Ishikawa (cell line): Measurements from ENCODE around the gene ATXN1.

Experiments
- CREB1 ChIP-seq: IDR thresholded peaks from 2 replicates; pipeline ENCODE4 v1.6.1; 2012; ENCODE audit warnings: low read depth
- EP300 ChIP-seq: IDR thresholded peaks from 2 replicates; pipeline ENCODE4 v1.6.1; 2012; ENCODE audit warnings: borderline replicate concordance
- NFIC ChIP-seq: IDR thresholded peaks from 2 replicates; pipeline ENCODE4 v1.6.1; 2012
- TAF1 ChIP-seq: IDR thresholded peaks from 2 replicates; pipeline ENCODE4 v1.6.1; 2012; ENCODE audit warnings: low read depth, mild to moderate bottlenecking
- TCF12 ChIP-seq: IDR thresholded peaks from 2 replicates; pipeline ENCODE4 v1.6.1; 2012; ENCODE audit warnings: low read depth
- TF ChIP-seq, protein P1 (sequence below): IDR thresholded peaks from 2 replicates; pipeline ENCODE4 v1.6.1; 2012
- TF ChIP-seq, protein P2 (sequence below): IDR thresholded peaks from 2 replicates; pipeline ENCODE4 v1.6.1; 2012; ENCODE audit warnings: low read depth, mild to moderate bottlenecking

DNA sequence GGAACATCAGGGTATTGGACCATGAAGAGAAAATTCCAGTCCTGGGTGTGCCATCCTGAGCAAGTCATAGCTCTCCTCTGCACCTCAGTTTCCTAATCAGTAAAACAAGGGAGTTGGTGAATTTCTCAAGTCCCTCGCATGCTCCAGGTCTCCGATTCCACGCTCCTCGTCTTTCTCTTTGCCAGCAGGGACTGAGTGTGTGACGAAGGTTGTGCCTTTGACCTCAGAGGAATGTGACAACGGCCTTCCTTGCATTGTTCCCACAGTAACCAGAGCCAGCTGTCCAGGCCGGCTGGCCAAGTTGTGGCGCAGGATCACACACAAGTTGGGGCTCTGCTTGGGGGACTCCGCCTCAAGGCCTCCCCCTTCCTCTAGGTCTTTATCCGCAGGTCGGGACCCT, 217.3 kb downstream of the ATXN1 start:
- TF ChIP-seq TAF1, result no peak
- TF ChIP-seq TCF12, result 0 out of 2 replicates have a peak, but pooled peaks have one; percentile 25
- no peak for TF ChIP-seq NFIC
- TF ChIP-seq CREB1, result no peak
- TF ChIP-seq EP300, result peak; percentile 26; the same call in 1 of the 2 replicates
- TF ChIP-seq, protein P1, sequence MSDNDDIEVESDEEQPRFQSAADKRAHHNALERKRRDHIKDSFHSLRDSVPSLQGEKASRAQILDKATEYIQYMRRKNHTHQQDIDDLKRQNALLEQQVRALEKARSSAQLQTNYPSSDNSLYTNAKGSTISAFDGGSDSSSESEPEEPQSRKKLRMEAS, result 0 out of 2 replicates have a peak, but pooled peaks have one; percentile 25
- TF ChIP-seq, protein P2, sequence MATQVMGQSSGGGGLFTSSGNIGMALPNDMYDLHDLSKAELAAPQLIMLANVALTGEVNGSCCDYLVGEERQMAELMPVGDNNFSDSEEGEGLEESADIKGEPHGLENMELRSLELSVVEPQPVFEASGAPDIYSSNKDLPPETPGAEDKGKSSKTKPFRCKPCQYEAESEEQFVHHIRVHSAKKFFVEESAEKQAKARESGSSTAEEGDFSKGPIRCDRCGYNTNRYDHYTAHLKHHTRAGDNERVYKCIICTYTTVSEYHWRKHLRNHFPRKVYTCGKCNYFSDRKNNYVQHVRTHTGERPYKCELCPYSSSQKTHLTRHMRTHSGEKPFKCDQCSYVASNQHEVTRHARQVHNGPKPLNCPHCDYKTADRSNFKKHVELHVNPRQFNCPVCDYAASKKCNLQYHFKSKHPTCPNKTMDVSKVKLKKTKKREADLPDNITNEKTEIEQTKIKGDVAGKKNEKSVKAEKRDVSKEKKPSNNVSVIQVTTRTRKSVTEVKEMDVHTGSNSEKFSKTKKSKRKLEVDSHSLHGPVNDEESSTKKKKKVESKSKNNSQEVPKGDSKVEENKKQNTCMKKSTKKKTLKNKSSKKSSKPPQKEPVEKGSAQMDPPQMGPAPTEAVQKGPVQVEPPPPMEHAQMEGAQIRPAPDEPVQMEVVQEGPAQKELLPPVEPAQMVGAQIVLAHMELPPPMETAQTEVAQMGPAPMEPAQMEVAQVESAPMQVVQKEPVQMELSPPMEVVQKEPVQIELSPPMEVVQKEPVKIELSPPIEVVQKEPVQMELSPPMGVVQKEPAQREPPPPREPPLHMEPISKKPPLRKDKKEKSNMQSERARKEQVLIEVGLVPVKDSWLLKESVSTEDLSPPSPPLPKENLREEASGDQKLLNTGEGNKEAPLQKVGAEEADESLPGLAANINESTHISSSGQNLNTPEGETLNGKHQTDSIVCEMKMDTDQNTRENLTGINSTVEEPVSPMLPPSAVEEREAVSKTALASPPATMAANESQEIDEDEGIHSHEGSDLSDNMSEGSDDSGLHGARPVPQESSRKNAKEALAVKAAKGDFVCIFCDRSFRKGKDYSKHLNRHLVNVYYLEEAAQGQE, result no peak
